ENCODE data around the gene ARID1B. TPM values are rescaled to one million over a fixed set of nuclear protein-coding genes. Genes with fewer than 3 reads are reported as not detected.

Gene ARID1B
- total and polyA plus RNA-seq, 9 of the 15 experiments (the other 6 are each of a cell fraction or from before 2014, with no cell fraction given), result 12.5 to 50.5 (median 25.8) TPM

DNA sequence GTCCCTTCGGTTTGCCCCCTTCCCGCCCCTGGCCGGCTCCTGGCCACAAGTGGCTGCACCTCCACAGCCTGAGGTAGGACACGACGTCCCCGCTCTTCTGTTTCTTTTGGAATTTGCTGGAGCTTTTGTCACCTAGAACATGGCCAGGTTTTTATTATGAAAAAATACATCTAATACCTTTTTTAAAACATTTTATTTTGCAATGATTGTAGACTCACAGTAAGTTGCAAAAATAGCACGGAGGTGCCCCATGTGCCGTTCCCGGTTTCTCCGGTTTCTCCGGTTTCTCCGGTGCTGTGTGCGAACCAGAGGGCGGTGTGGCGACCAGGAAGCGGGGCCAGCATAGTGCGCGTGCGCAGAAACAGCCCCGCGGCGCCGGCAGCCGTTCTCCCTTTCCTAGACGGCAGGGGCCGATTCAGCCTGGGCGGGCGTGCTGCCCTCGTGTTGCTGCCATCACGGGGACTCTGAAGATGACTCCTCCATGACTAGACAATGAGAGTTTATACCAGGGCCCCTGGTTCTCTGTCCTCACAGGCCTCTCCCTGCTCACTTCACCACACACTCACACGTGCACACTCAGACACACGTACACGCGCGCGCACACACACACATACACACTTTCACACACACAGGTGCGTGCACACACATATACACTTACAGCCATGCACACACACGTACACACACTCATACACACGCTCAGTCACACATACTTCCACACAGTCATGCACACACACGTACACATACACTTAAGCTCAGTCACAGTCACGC is 444.1 kb downstream of the ARID1B start (continued):
- TF ChIP-seq MED1 (CRISPR knock-in tag; IDR thresholded peaks at IDR 0.05; ENCODE audit: borderline replicate concordance) (no peak), FOSL1 (tag; conservative IDR thresholded peaks at IDR 0.05) (0 out of 2 replicates have a peak, but pooled peaks have one; percentile 26), HDAC1 (IDR thresholded peaks at IDR 0.05) (peak in 1 of 2 experiments; percentile 83; a peak in 2 of 4 replicates), ZNF140 (CRISPR knock-in tag; IDR thresholded peaks at IDR 0.05) (no peak), CEBPB (tag; IDR thresholded peaks at IDR 0.05) (no peak), SRSF9 (IDR thresholded peaks at IDR 0.05; ENCODE audit: borderline replicate concordance, low read depth, low read length) (no peak), MAFK (IDR thresholded peaks at IDR 0.05; ENCODE audit: low read length) (no peak; the same call in 1 of the 2 replicates), ZNF707 (CRISPR knock-in tag; conservative IDR thresholded peaks at IDR 0.05) (no peak), SMC3 (conservative IDR thresholded peaks at IDR 0.05; ENCODE audit: insufficient read depth, low read depth, low read length) (0 out of 2 replicates have a peak, but pooled peaks have one; percentile 9), POLR2A (conservative IDR thresholded peaks at IDR 0.05) (peak; percentile 80), ZNF785 (CRISPR knock-in tag; IDR thresholded peaks at IDR 0.05) (no peak), ZBTB17 (CRISPR knock-in tag; IDR thresholded peaks at IDR 0.05) (0 out of 2 replicates have a peak, but pooled peaks have one; percentile 49), TCF7L2 (IDR thresholded peaks at IDR 0.05; ENCODE audit: low read depth, low read length) (no peak), MECOM (CRISPR knock-in tag; IDR thresholded peaks at IDR 0.05) (peak; percentile 72; the same call in 1 of the 2 replicates), ARID1B (IDR thresholded peaks at IDR 0.05) (peak; percentile 60; the same call in 1 of the 2 replicates), TCF3 (CRISPR knock-in tag; IDR thresholded peaks at IDR 0.05) (no peak; the same call in 1 of the 2 replicates), MTA2 (IDR thresholded peaks at IDR 0.05; ENCODE audit: low read depth) (peak; percentile 53; the same call in 1 of the 2 replicates)
- TF ChIP-seq, protein P1, sequence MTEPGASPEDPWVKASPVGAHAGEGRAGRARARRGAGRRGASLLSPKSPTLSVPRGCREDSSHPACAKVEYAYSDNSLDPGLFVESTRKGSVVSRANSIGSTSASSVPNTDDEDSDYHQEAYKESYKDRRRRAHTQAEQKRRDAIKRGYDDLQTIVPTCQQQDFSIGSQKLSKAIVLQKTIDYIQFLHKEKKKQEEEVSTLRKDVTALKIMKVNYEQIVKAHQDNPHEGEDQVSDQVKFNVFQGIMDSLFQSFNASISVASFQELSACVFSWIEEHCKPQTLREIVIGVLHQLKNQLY (CRISPR knock-in tag; conservative IDR thresholded peaks at IDR 0.05), result 0 out of 4 replicates have a peak, but pooled peaks of 1 of the 2 experiments have one; percentile 73
- TF ChIP-seq, protein P2, sequence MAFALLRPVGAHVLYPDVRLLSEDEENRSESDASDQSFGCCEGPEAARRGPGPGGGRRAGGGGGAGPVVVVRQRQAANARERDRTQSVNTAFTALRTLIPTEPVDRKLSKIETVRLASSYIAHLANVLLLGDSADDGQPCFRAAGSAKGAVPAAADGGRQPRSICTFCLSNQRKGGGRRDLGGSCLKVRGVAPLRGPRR (CRISPR knock-in tag; IDR thresholded peaks at IDR 0.05), result 0 out of 2 replicates have a peak, but pooled peaks have one; percentile 25
- TF ChIP-seq, protein P3, sequence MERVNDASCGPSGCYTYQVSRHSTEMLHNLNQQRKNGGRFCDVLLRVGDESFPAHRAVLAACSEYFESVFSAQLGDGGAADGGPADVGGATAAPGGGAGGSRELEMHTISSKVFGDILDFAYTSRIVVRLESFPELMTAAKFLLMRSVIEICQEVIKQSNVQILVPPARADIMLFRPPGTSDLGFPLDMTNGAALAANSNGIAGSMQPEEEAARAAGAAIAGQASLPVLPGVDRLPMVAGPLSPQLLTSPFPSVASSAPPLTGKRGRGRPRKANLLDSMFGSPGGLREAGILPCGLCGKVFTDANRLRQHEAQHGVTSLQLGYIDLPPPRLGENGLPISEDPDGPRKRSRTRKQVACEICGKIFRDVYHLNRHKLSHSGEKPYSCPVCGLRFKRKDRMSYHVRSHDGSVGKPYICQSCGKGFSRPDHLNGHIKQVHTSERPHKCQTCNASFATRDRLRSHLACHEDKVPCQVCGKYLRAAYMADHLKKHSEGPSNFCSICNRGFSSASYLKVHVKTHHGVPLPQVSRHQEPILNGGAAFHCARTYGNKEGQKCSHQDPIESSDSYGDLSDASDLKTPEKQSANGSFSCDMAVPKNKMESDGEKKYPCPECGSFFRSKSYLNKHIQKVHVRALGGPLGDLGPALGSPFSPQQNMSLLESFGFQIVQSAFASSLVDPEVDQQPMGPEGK (CRISPR knock-in tag; IDR thresholded peaks at IDR 0.05; ENCODE audit: borderline replicate concordance), result no peak
- TF ChIP-seq, protein P4, sequence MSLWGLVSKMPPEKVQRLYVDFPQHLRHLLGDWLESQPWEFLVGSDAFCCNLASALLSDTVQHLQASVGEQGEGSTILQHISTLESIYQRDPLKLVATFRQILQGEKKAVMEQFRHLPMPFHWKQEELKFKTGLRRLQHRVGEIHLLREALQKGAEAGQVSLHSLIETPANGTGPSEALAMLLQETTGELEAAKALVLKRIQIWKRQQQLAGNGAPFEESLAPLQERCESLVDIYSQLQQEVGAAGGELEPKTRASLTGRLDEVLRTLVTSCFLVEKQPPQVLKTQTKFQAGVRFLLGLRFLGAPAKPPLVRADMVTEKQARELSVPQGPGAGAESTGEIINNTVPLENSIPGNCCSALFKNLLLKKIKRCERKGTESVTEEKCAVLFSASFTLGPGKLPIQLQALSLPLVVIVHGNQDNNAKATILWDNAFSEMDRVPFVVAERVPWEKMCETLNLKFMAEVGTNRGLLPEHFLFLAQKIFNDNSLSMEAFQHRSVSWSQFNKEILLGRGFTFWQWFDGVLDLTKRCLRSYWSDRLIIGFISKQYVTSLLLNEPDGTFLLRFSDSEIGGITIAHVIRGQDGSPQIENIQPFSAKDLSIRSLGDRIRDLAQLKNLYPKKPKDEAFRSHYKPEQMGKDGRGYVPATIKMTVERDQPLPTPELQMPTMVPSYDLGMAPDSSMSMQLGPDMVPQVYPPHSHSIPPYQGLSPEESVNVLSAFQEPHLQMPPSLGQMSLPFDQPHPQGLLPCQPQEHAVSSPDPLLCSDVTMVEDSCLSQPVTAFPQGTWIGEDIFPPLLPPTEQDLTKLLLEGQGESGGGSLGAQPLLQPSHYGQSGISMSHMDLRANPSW (CRISPR knock-in tag; IDR thresholded peaks at IDR 0.05), result 0 out of 2 replicates have a peak, but pooled peaks have one; percentile 84
- TF ChIP-seq, protein P5, sequence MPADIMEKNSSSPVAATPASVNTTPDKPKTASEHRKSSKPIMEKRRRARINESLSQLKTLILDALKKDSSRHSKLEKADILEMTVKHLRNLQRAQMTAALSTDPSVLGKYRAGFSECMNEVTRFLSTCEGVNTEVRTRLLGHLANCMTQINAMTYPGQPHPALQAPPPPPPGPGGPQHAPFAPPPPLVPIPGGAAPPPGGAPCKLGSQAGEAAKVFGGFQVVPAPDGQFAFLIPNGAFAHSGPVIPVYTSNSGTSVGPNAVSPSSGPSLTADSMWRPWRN (IDR thresholded peaks at IDR 0.05; ENCODE audit: low read depth), result 0 out of 2 replicates have a peak, but pooled peaks have one; percentile 7
